GM23338 (cell line): ENCODE measurements around the gene WWOX. TPM values are rescaled to one million over a fixed set of nuclear protein-coding genes. Genes with fewer than 3 reads are reported as not detected.

Source experiments
- ATAC-seq: fragments of 200-7000 bp; cut with Tn5 transposase; 3 replicates; pipeline ENCODE4 v1.9.1; 2020
- DNase-seq: peaks from one replicate; pipeline ENCODE4 v3.0.0-alpha.2; 2015; ENCODE audit warnings: low spot score
- H2AFZ ChIP-seq: fragments of 200-600 bp; sonication (generic); 2 replicates; pipeline ENCODE4 v1.8.0; 2016; ENCODE audit warnings: antibody characterized with exemption, mild to moderate bottlenecking, moderate library complexity
- H3F3A ChIP-seq: fragments of 200-600 bp; sonication (generic); replicated peaks from 2 replicates; pipeline ENCODE4 v1.8.0; 2017; ENCODE audit warnings: antibody characterized with exemption, mixed run types, low read depth
- H3K27ac ChIP-seq: fragments of 200-600 bp; sonication (generic); 2 replicates; pipeline ENCODE4 v1.6.1; 2016; ENCODE audit warnings: low read depth
- H3K27me3 ChIP-seq: fragments of 200-600 bp; sonication (generic); 2 replicates; pipeline ENCODE4 v1.8.0; 2016; ENCODE audit warnings: mild to moderate bottlenecking, mixed run types, moderate library complexity; ENCODE audit not compliant: insufficient read depth
- H3K36me3 ChIP-seq: fragments of 200-600 bp; sonication (generic); 2 replicates; pipeline ENCODE4 v1.8.0; 2016; ENCODE audit warnings: mild to moderate bottlenecking; ENCODE audit not compliant: insufficient read depth
- H3K4me1 ChIP-seq: fragments of 200-600 bp; sonication (generic); 2 replicates; pipeline ENCODE4 v1.8.0; 2016; ENCODE audit warnings: mild to moderate bottlenecking, moderate library complexity; ENCODE audit not compliant: insufficient read depth
- H3K4me2 ChIP-seq: fragments of 200-600 bp; sonication (generic); 2 replicates; pipeline ENCODE4 v1.7.1; 2017; ENCODE audit warnings: mixed run types
- H3K4me3 ChIP-seq: fragments of 200-600 bp; sonication (generic); 2 replicates; pipeline ENCODE4 v1.6.1; 2016; ENCODE audit warnings: mixed run types
- H3K79me2 ChIP-seq: fragments of 200-600 bp; sonication (generic); replicated peaks from 2 replicates; pipeline ENCODE4 v1.8.0; 2017; ENCODE audit warnings: mild to moderate bottlenecking; ENCODE audit not compliant: insufficient read depth
- H3K9me2 ChIP-seq: fragments of 200-600 bp; sonication (generic); 2 replicates; pipeline ENCODE4 v1.8.0; 2017; ENCODE audit not compliant: insufficient read depth
- H4K20me1 ChIP-seq: fragments of 200-600 bp; sonication (generic); replicated peaks from 2 replicates; pipeline ENCODE4 v1.8.0; 2017; ENCODE audit warnings: mild to moderate bottlenecking; ENCODE audit not compliant: insufficient read depth
- H3K27ac Mint-ChIP-seq: 2 replicates; pipeline ENCODE4 v1.8.0; 2020; ENCODE audit warnings: inconsistent platforms, mild to moderate bottlenecking, moderate library complexity, mixed read lengths
- H3K27me3 Mint-ChIP-seq: 3 replicates; pipeline ENCODE4 v1.8.0; 2022; ENCODE audit warnings: low read depth, mild to moderate bottlenecking, moderate library complexity, mixed read lengths, inconsistent platforms; ENCODE audit not compliant: insufficient read depth, poor library complexity
- H3K36me3 Mint-ChIP-seq: 3 replicates; pipeline ENCODE4 v1.8.0; 2021; ENCODE audit warnings: low read depth, mild to moderate bottlenecking, inconsistent platforms, moderate library complexity, mixed read lengths
- H3K4me1 Mint-ChIP-seq: 3 replicates; pipeline ENCODE4 v1.8.0; 2020; ENCODE audit warnings: mild to moderate bottlenecking, inconsistent platforms, mixed read lengths
- H3K4me3 Mint-ChIP-seq: 3 replicates; pipeline ENCODE4 v1.8.0; 2021; ENCODE audit warnings: moderate library complexity, mild to moderate bottlenecking, inconsistent platforms, mixed read lengths
- H3K9me3 Mint-ChIP-seq: 3 replicates; pipeline ENCODE4 v1.8.0; 2020; ENCODE audit warnings: moderate library complexity, mild to moderate bottlenecking, inconsistent platforms, mixed read lengths
- CREB1 ChIP-seq: fragments of 250-450 bp; sonication (Bioruptor Pico); IDR thresholded peaks from 2 replicates; pipeline ENCODE4 v1.5.0; 2020; ENCODE audit warnings: low read depth, mild to moderate bottlenecking, moderate library complexity
- EZH2phosphoT487 ChIP-seq: fragments of 200-600 bp; sonication (generic); IDR thresholded peaks from one replicate; pipeline ENCODE4 v1.8.1; 2018; ENCODE audit warnings: antibody characterized with exemption; ENCODE audit not compliant: unreplicated experiment
- JUNB ChIP-seq: IDR thresholded peaks from one replicate; pipeline ENCODE4 v1.6.1; 2016; ENCODE audit warnings: antibody characterized with exemption; ENCODE audit not compliant: unreplicated experiment
- NANOG ChIP-seq: IDR thresholded peaks from 2 replicates; pipeline ENCODE4 v1.6.1; 2016; ENCODE audit warnings: antibody characterized with exemption, borderline replicate concordance
- POLR2AphosphoS5 ChIP-seq: IDR thresholded peaks from 2 replicates; pipeline ENCODE4 v1.6.1; 2016; ENCODE audit warnings: antibody characterized with exemption, low read depth
- STAT1 ChIP-seq: IDR thresholded peaks from one replicate; pipeline ENCODE4 v1.6.1; 2016; ENCODE audit warnings: antibody characterized with exemption; ENCODE audit not compliant: unreplicated experiment
- ZNF462 ChIP-seq: fragments of 250-450 bp; sonication (Bioruptor Pico); IDR thresholded peaks from 2 replicates; pipeline ENCODE4 v1.5.0; 2020; ENCODE audit warnings: mild to moderate bottlenecking, moderate library complexity
- polyA plus RNA-seq: library from polyadenylated mRNA; unstranded; fragments of >200 nt; fragmentation: Nextera tagmentation; extraction: Ambion mirVana; gene quantifications from 2 replicates; pipeline ENCODE4 v1.2.1, GENCODE V29; 2016
- total RNA-seq: library from RNA; depleted of rRNA; stranded (reverse); fragments of >200 nt; shearing (Covaris generic); gene quantifications from 2 replicates; pipeline ENCODE4 v1.2.3, GENCODE V29; 2014
- TF ChIP-seq, protein P1 (sequence below), 2 experiments: fragments of 200-600 bp in 1 of 2; sonication (generic) in 1 of 2; conservative IDR thresholded peaks; 2 replicates each; pipeline versions ENCODE4 v1.5.1 to v1.6.1; 2016 to 2017; ENCODE audit warnings: antibody characterized with exemption in 2 of 2, low read depth in 2 of 2, mild to moderate bottlenecking in 2 of 2, moderate library complexity in 1 of 2
- TF ChIP-seq, protein P2 (sequence below): IDR thresholded peaks from 2 replicates; pipeline ENCODE4 v1.6.1; 2016; ENCODE audit warnings: antibody characterized with exemption
- TF ChIP-seq, protein P3 (sequence below): IDR thresholded peaks from one replicate; pipeline ENCODE4 v1.6.1; 2018; ENCODE audit warnings: antibody characterized with exemption; ENCODE audit not compliant: unreplicated experiment

Gene WWOX
- total and polyA plus RNA-seq, 2 experiments from 2014 or later = 10.0 to 19.3 TPM

- Histone ChIP-seq H3K79me2 (no peaks in the 10 kb centered on the region), H3K27ac (no peak overlapping the region; the same call in 1 of the 2 replicates), H3K4me2 (no peak overlapping the region), H3F3A (no peaks in the 10 kb centered on the region), H3K27me3 (no peaks in the 10 kb centered on the region), H4K20me1 (no peaks in the 10 kb centered on the region), H2AFZ (no peak overlapping the region), H3K36me3 (no peaks in the 10 kb centered on the region), H3K9me2 (no peaks in the 10 kb centered on the region), H3K4me3 (no peak overlapping the region), H3K4me1 (peaks cover 12% of the 10 kb centered on the region; the same call in 1 of the 2 replicates)
- ATAC-seq (no peak), DNase-seq (peak; percentile 24)
- no peaks in the 10 kb centered on the region; the same call in 2 of the 3 replicates for H3K36me3 Mint-ChIP-seq
- H3K4me3 Mint-ChIP-seq = no peak overlapping the region
- H3K9me3 Mint-ChIP-seq = no peaks in the 10 kb centered on the region; the same call in 2 of the 3 replicates
- TF ChIP-seq POLR2AphosphoS5 (no peak), CREB1 (CRISPR knock-in tag) (no peak), JUNB (no peak), ZNF462 (no peak), NANOG (no peak), EZH2phosphoT487 (no peak), STAT1 (no peak)
- TF ChIP-seq, protein P1, sequence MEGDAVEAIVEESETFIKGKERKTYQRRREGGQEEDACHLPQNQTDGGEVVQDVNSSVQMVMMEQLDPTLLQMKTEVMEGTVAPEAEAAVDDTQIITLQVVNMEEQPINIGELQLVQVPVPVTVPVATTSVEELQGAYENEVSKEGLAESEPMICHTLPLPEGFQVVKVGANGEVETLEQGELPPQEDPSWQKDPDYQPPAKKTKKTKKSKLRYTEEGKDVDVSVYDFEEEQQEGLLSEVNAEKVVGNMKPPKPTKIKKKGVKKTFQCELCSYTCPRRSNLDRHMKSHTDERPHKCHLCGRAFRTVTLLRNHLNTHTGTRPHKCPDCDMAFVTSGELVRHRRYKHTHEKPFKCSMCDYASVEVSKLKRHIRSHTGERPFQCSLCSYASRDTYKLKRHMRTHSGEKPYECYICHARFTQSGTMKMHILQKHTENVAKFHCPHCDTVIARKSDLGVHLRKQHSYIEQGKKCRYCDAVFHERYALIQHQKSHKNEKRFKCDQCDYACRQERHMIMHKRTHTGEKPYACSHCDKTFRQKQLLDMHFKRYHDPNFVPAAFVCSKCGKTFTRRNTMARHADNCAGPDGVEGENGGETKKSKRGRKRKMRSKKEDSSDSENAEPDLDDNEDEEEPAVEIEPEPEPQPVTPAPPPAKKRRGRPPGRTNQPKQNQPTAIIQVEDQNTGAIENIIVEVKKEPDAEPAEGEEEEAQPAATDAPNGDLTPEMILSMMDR (conservative IDR thresholded peaks at IDR 0.05; ENCODE audit: low read depth in 2 of 2) = no peak
- TF ChIP-seq, protein P2, sequence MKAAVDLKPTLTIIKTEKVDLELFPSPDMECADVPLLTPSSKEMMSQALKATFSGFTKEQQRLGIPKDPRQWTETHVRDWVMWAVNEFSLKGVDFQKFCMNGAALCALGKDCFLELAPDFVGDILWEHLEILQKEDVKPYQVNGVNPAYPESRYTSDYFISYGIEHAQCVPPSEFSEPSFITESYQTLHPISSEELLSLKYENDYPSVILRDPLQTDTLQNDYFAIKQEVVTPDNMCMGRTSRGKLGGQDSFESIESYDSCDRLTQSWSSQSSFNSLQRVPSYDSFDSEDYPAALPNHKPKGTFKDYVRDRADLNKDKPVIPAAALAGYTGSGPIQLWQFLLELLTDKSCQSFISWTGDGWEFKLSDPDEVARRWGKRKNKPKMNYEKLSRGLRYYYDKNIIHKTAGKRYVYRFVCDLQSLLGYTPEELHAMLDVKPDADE = no peak
- TF ChIP-seq, protein P3, sequence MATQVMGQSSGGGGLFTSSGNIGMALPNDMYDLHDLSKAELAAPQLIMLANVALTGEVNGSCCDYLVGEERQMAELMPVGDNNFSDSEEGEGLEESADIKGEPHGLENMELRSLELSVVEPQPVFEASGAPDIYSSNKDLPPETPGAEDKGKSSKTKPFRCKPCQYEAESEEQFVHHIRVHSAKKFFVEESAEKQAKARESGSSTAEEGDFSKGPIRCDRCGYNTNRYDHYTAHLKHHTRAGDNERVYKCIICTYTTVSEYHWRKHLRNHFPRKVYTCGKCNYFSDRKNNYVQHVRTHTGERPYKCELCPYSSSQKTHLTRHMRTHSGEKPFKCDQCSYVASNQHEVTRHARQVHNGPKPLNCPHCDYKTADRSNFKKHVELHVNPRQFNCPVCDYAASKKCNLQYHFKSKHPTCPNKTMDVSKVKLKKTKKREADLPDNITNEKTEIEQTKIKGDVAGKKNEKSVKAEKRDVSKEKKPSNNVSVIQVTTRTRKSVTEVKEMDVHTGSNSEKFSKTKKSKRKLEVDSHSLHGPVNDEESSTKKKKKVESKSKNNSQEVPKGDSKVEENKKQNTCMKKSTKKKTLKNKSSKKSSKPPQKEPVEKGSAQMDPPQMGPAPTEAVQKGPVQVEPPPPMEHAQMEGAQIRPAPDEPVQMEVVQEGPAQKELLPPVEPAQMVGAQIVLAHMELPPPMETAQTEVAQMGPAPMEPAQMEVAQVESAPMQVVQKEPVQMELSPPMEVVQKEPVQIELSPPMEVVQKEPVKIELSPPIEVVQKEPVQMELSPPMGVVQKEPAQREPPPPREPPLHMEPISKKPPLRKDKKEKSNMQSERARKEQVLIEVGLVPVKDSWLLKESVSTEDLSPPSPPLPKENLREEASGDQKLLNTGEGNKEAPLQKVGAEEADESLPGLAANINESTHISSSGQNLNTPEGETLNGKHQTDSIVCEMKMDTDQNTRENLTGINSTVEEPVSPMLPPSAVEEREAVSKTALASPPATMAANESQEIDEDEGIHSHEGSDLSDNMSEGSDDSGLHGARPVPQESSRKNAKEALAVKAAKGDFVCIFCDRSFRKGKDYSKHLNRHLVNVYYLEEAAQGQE = no peak
- H3K4me1 Mint-ChIP-seq = peaks cover 10% of the 10 kb centered on the region
- H3K27ac Mint-ChIP-seq = 0 out of 2 replicates have a peak overlapping the region, but pooled peaks have one; percentile 22
- peaks cover 3% of the 10 kb centered on the region for H3K27me3 Mint-ChIP-seq
These were observed 723.1 kb downstream of the WWOX start for GRCh38 chr16:78822509-78822908.
